ENCODE measurements around the gene ARHGEF3.
A peak's percentile ranks its signal among the peaks of the same experiment; 100 is the strongest.

The ARHGEF3 gene

GRCh38 chr3:56795097-56795828 lies 6.5 kb downstream of the ARHGEF3 start:
- H3K4me1 ChIP-seq (ENCODE audit: insufficient read depth, low read length), result peaks cover 1% of the 10 kb centered on the region
- no peak overlapping the region for H3K9ac ChIP-seq (ENCODE audit: low read depth, low read length)
- H3K36me3 ChIP-seq (ENCODE audit: insufficient read depth, low read length), result peaks cover 2% of the 10 kb centered on the region; the same call in 1 of the 2 replicates
- H3K9me3 ChIP-seq (ENCODE audit: control insufficient read depth, insufficient read depth, low read length), result no peaks in the 10 kb centered on the region

GRCh38 chr3:56792193-56792592 lies 9.6 kb downstream of the ARHGEF3 start:
- H3K4me1 ChIP-seq (ENCODE audit: insufficient read depth, low read length), result 0 out of 2 replicates have a peak, but pooled peaks cover 4% of the 10 kb centered on the region
- no peaks in the 10 kb centered on the region for H3K9me3 ChIP-seq (ENCODE audit: control insufficient read depth, insufficient read depth, low read length)
- peaks cover 2% of the 10 kb centered on the region; the same call in 1 of the 2 replicates for H3K36me3 ChIP-seq (ENCODE audit: insufficient read depth, low read length)
- no peak overlapping the region for H3K9ac ChIP-seq (ENCODE audit: low read depth, low read length)

GRCh38 chr3:56790016-56790821 lies 11.5 kb downstream of the ARHGEF3 start:
- Histone ChIP-seq H3K4me1 (ENCODE audit: insufficient read depth, low read length) (0 out of 2 replicates have a peak, but pooled peaks cover 4% of the 10 kb centered on the region), H3K36me3 (ENCODE audit: insufficient read depth, low read length) (peaks cover 2% of the 10 kb centered on the region; the same call in 1 of the 2 replicates), H3K9ac (ENCODE audit: low read depth, low read length) (no peak overlapping the region), H3K9me3 (ENCODE audit: control insufficient read depth, insufficient read depth, low read length) (no peaks in the 10 kb centered on the region)

GRCh38 chr3:56789076-56789475 lies 12.7 kb downstream of the ARHGEF3 start:
- peaks cover 2% of the 10 kb centered on the region; the same call in 1 of the 2 replicates for H3K36me3 ChIP-seq (ENCODE audit: insufficient read depth, low read length)
- H3K4me1 ChIP-seq (ENCODE audit: insufficient read depth, low read length), result peaks cover 10% of the 10 kb centered on the region; the same call in 1 of the 2 replicates
- H3K9me3 ChIP-seq (ENCODE audit: control insufficient read depth, insufficient read depth, low read length), result no peaks in the 10 kb centered on the region
- H3K9ac ChIP-seq (ENCODE audit: low read depth, low read length), result no peak overlapping the region

- Histone ChIP-seq H3K4me1 (ENCODE audit: insufficient read depth, low read length) (peaks cover 10% of the 10 kb centered on the region; the same call in 1 of the 2 replicates), H3K36me3 (ENCODE audit: insufficient read depth, low read length) (peaks cover 2% of the 10 kb centered on the region; the same call in 1 of the 2 replicates), H3K9ac (ENCODE audit: low read depth, low read length) (no peak overlapping the region), H3K9me3 (ENCODE audit: control insufficient read depth, insufficient read depth, low read length) (no peaks in the 10 kb centered on the region)
Observed at GRCh38 chr3:56788521-56788920, 13.2 kb downstream of the ARHGEF3 start.

- H3K4me1 ChIP-seq (ENCODE audit: insufficient read depth, low read length), result peaks cover 10% of the 10 kb centered on the region; the same call in 1 of the 2 replicates
- H3K9me3 ChIP-seq (ENCODE audit: control insufficient read depth, insufficient read depth, low read length), result no peaks in the 10 kb centered on the region
- H3K9ac ChIP-seq (ENCODE audit: low read depth, low read length), result no peak overlapping the region
- peaks cover 2% of the 10 kb centered on the region; the same call in 1 of the 2 replicates for H3K36me3 ChIP-seq (ENCODE audit: insufficient read depth, low read length)
Observed at GRCh38 chr3:56787784-56788256, 13.9 kb downstream of the ARHGEF3 start.

GRCh38 chr3:56787258-56787775 lies 14.4 kb downstream of the ARHGEF3 start:
- H3K9ac ChIP-seq (ENCODE audit: low read depth, low read length), result no peak overlapping the region
- H3K9me3 ChIP-seq (ENCODE audit: control insufficient read depth, insufficient read depth, low read length), result no peaks in the 10 kb centered on the region
- peaks cover 10% of the 10 kb centered on the region; the same call in 1 of the 2 replicates for H3K4me1 ChIP-seq (ENCODE audit: insufficient read depth, low read length)
- H3K36me3 ChIP-seq (ENCODE audit: insufficient read depth, low read length), result peaks cover 2% of the 10 kb centered on the region; the same call in 1 of the 2 replicates

GRCh38 chr3:56785499-56785898 lies 16.2 kb downstream of the ARHGEF3 start:
- Histone ChIP-seq H3K9ac (ENCODE audit: low read depth, low read length) (no peak overlapping the region), H3K4me1 (ENCODE audit: insufficient read depth, low read length) (peaks cover 10% of the 10 kb centered on the region; the same call in 1 of the 2 replicates), H3K36me3 (ENCODE audit: insufficient read depth, low read length) (no peaks in the 10 kb centered on the region; the same call in 1 of the 2 replicates), H3K9me3 (ENCODE audit: control insufficient read depth, insufficient read depth, low read length) (no peaks in the 10 kb centered on the region)

- Histone ChIP-seq H3K36me3 (ENCODE audit: insufficient read depth, low read length) (no peaks in the 10 kb centered on the region; the same call in 1 of the 2 replicates), H3K4me1 (ENCODE audit: insufficient read depth, low read length) (peaks cover 10% of the 10 kb centered on the region; the same call in 1 of the 2 replicates), H3K9ac (ENCODE audit: low read depth, low read length) (0 out of 2 replicates have a peak overlapping the region, but pooled peaks have one; percentile 4), H3K9me3 (ENCODE audit: control insufficient read depth, insufficient read depth, low read length) (no peaks in the 10 kb centered on the region)
Observed at GRCh38 chr3:56784448-56785001, 17.2 kb downstream of the ARHGEF3 start.

- no peak overlapping the region for H3K9ac ChIP-seq (ENCODE audit: low read depth, low read length)
- peaks cover 10% of the 10 kb centered on the region; the same call in 1 of the 2 replicates for H3K4me1 ChIP-seq (ENCODE audit: insufficient read depth, low read length)
- H3K9me3 ChIP-seq (ENCODE audit: control insufficient read depth, insufficient read depth, low read length), result no peaks in the 10 kb centered on the region
- no peaks in the 10 kb centered on the region; the same call in 1 of the 2 replicates for H3K36me3 ChIP-seq (ENCODE audit: insufficient read depth, low read length)
Observed at GRCh38 chr3:56783644-56784447, 17.9 kb downstream of the ARHGEF3 start.

- Histone ChIP-seq H3K36me3 (ENCODE audit: insufficient read depth, low read length) (no peaks in the 10 kb centered on the region; the same call in 1 of the 2 replicates), H3K9ac (ENCODE audit: low read depth, low read length) (no peak overlapping the region), H3K4me1 (ENCODE audit: insufficient read depth, low read length) (peaks cover 6% of the 10 kb centered on the region; the same call in 1 of the 2 replicates), H3K9me3 (ENCODE audit: control insufficient read depth, insufficient read depth, low read length) (no peaks in the 10 kb centered on the region)
Observed at GRCh38 chr3:56782906-56783305, 18.8 kb downstream of the ARHGEF3 start.

GRCh38 chr3:56782215-56782614 lies 19.5 kb downstream of the ARHGEF3 start:
- Histone ChIP-seq H3K9me3 (ENCODE audit: control insufficient read depth, insufficient read depth, low read length) (no peaks in the 10 kb centered on the region), H3K9ac (ENCODE audit: low read depth, low read length) (no peak overlapping the region), H3K36me3 (ENCODE audit: insufficient read depth, low read length) (no peaks in the 10 kb centered on the region; the same call in 1 of the 2 replicates), H3K4me1 (ENCODE audit: insufficient read depth, low read length) (peaks cover 6% of the 10 kb centered on the region; the same call in 1 of the 2 replicates)

- Histone ChIP-seq H3K9ac (ENCODE audit: low read depth, low read length) (no peak overlapping the region), H3K9me3 (ENCODE audit: control insufficient read depth, insufficient read depth, low read length) (no peaks in the 10 kb centered on the region), H3K4me1 (ENCODE audit: insufficient read depth, low read length) (peaks cover 6% of the 10 kb centered on the region; the same call in 1 of the 2 replicates), H3K36me3 (ENCODE audit: insufficient read depth, low read length) (no peaks in the 10 kb centered on the region; the same call in 1 of the 2 replicates)
Observed at GRCh38 chr3:56781762-56782161, 20.0 kb downstream of the ARHGEF3 start.

Data from ES-I3 (cell line).